GM21526 (cell line): ENCODE measurements around the gene ZNF503.

Experiments
- ATAC-seq: cut with Tn5 transposase; IDR thresholded peaks from one replicate; pipeline ENCODE4 v1.9.1; 2021; ENCODE audit warnings: moderate library complexity; ENCODE audit not compliant: unreplicated experiment, low FRiP score

ZNF503 gene

DNA sequence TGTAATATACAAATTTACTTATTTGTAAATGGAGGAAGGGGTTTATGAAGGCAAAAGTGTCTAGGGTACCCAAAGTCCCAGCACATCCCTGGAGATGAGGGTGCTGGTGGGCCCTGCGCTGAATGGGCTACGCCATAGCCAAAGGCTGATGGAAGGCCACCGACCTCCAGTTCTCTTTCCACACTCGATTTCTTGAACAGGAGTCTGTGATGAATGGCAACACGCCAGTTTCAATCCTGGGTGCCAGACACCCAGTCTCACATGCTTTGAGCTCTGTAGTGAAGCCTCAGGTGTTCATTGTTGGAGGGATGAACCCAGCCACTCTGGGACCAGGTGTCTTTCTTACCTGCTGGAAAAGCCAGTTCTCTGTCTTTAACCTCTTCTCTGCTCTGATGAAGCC is 30.6 kb upstream of the ZNF503 start:
- no peak for ATAC-seq

DNA sequence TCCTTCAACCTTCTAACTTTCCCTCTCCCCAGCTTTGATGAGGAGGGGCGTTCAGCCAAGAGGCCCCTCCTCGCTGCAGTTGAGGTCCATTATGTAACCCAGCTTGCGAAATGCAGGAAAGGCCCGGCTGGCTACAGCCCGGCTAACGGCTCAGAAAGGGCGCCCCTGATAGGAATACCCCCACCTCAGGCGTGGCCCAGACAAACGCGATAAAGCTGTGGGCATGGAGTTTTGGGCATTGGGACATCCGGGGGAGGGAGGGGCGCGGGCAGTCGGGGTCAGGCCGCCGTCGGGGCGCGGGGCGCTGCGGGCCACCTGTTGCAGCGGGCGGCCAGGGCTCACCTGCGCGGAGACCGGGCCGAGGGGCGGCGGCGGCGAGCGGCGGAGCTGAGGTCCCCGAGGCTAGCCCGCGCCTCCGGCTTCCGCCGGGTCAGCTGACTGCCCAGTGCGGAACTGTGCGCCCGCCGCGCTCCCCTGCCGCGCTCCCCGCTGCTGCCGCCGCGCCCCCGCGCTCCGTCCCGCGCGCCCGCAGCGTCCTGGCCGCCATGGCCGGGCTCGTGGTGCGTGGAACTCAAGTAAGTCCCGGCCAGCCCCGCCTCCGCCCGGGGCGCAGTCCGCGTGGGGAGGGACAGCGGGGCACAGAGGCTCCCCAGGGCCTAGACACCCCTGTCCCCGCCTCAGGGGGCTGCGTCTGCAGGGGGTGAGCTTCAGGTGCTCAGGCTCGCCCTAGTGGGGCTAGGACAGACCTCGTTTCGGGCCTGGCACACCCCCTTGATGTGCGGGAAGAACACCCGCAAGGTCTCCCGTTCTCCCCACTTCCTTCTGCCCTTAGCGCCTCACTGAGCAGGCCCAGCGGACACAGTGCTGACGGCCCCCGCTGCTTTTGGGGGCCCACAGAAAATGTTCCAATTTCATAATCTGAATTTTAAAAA is 29.9 kb upstream of the ZNF503 start, which contains the start of gene LRMDA:
TSS of gene LRMDA (plus strand) at position 445 of the 932 bp plus-strand sequence.
- ATAC-seq, result no peak

DNA sequence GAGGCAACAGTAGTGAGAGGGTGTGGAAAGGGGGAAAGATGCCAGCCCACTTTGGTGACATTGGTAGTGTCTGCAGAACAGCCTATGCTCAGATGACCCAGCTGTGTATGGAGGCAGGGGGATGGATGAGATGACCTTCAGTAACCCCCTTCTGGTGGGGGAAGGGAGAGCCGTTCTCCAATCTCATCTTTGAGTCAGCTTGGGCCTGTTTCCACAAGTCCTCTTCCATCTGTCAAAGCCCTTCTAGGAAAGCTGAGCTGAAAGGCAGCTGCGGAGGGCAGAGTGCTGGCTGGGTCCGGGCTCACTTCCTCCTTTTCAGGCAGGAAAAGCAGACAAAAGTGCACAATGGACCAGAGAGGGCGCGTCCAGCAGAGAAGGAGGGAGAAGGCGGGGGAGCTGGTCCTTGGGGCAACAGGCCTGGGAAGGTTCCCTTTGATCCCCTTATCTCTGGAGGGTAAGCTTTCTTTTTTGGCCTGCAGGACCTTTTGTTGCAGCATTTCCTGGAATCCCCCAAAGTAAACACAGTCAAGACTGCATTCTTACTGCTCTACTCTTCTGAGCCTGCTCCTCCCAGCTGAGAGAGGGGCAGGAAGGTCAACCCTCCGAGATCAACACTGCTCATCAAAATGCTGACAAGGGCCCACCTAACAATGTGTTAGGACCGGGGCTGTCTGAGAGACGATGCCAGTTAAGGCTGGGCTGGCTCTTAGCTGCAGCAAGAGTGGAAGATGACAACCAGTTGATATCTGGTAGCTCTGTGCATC is 28.6 kb upstream of the ZNF503 start:
- no peak for ATAC-seq

DNA sequence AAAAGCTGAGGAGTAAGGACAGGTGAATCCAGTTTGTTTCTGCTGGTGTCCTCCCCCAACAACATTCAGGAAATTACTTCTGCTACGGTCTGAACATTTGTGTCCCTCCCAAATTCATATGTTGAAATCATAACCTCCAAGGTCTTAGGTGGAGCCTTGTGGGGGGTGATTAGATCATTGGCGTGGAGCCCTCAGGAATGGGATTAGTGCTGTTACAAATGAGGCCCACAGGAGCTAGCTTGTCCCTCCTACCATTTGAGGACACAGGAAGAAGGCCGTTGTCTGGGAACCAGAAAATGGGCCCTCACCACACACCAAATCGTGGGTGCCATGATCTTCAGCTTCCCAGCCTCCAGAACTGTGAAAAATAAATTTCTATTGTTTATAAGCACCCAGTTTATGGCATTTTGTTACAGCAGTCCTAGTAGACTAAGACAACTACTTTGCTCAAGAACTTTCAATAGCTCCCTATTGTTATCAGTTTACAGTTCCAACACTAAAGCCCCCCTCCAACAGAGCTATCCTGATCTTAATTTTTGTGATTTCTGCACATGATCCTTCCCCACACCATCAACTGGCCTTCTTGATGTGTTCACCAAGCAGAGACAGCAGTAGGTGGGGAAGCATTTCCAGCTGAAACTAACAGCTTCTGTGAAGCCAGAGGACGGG is 27.7 kb upstream of the ZNF503 start:
- ATAC-seq, result no peak

DNA sequence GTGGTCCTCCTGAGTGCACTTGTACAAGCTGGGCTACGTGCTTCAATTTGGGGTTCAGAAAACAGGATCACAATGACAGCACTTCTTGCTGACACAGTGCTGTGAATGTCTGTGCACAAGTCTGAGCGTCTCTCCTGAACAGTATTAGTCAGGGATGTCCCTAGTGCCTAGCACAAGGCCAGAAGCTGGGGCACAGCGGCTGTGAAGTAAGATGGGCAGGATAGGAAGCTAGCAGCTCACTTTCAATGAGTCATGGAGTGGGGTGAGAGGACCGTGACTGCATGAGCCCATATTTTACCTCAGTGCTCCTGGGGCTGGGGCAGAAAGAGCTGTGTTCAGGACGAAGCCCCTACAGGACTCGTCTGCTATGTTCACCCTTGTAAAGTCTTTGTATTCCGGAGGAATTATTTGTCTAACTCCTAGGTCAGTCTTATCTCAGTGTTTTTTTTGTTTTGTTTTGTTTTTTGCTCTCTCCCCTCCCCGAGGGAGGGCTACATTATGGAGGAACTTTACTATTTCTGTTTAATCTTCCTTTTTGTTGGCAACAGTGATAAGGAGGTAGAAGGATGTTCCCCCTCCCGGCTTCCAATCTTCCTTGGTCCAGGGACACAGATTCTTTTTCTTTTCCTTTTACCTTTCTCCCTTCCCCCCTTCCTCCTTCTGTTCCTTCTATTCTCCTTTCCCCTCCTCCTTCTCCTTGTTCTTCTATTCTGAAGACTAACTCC is 27.0 kb upstream of the ZNF503 start:
- ATAC-seq, result no peak

DNA sequence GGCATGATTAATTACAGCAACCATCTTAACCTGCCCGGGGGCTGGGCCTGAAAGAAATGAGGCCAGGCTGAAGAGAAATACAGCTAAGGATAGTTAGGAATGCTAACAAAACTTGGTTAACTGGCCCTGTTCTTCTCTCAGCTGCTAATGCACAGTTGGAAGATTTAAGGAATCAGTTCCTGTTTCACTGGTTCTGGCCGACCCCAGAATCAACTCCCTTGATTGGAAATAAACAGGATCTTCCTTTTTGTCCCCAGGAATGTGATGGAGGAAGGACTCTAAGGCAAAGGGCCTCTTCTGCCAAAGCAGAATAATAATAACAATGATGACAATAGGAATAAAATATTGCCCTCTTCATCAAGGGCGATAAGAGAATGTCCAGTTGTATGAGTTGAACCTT is 26.4 kb upstream of the ZNF503 start:
- no peak for ATAC-seq

DNA sequence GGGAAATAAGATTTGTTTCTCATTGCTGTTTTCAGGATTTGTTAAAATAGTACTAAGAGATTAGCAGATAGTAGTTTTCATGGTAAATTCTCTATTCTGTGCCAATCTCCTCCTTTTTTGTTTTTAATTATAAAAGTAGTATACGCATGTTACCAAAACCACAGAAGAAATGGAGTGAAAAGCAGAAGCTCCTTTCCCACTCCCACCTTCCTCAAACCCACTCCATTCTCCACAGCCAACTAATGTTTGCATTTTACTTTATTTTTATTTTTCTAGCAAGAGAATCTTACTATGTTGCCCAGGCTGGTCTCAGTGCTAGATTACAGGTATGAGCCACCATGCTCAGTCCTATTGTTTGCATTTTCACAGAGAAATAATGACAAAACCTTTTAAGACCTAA is 25.3 kb upstream of the ZNF503 start:
- ATAC-seq, result no peak

DNA sequence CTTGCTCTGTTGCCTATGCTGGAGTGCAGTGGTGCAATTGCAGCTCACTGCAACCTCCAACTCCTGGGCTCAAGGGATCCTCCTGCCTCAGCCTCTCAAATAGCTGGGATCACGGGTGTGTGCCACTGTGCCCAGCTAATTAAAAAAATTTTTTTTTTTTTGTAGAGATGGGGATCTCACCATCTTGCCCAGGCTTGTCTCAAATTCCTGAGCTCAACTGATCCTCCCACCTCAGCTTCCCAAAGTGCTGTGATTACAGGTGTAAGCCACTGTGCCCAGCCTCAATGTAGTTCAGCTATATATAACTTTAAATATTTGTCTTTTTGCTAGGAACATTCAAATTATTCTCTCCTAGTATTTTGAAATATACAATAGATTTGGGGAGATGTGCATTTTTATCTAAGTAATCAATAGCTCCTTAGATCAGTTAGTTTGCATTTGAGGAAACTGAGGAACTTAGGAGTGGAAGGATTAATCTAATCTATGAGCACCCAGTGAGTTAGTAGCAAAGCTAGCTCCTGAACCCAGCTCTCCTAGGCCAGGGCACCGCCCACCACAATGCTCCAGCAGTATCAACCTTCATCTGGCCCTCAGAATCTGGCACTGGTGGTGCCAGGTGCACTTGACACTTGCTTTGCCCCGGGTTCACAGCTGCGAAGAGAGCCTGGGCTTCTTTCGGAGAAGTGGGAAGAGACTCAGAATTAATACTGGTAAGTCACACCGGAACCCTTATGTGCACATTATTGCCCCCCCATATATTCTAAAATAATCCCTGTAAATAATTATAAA is 23.9 kb upstream of the ZNF503 start:
- ATAC-seq, result no peak

DNA sequence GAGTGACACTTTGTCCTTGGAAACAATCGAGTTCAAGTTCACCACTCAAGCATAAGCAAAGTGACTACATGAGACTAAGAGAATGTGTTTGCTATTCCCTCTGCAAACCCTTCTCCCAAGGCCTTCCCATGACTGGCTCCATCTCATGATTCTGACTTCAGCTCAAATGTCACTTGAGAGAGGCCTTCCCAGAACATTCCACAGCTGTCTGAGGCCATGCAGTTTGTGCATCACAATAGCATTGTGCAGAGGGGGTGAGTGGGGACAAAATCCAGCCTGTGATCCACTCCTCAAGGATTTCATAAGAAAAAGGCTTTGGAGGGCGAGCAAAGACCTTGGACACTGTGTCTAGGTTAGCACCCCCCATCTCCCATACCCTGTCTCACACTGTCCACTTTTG is 23.0 kb upstream of the ZNF503 start:
- ATAC-seq, result no peak

DNA sequence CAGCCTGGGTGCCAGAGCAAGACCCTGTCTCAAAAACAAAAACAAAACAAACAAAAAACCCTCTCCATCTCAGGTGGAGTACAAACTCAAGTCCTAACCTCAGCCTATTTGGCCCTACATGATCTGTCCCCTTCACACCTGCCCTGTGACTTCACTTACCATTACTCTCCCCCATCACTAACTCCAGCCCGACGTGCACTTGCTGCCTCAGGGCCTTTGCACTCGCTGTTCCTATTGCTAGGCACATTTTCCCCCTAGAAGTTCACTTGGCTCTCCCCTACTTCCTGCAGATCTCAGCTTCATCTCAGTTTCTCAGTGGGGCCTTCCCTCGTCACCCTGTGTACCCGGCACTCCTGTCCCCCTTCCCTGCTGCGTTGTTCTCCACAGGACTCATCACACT is 21.3 kb upstream of the ZNF503 start:
- ATAC-seq, result no peak

DNA sequence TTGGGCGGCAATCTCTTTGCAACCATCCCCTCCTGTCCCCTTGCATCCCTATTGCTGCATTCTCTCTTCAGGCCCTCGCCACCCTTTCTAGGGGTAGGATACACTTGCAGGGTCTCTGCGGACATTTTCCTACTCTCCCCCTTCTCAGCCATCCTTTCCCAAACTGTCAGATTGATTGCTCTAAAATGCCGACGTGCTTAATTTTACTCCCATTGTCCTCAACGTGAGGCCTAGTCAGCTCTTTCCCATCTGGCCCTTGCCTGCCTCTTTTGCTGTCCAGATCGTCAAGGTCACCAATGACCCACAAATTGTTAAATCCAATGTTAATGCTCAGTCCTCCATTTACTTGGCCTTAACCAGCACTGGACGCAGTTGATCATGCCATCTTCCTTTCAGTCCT is 17.1 kb upstream of the ZNF503 start:
- no peak for ATAC-seq

DNA sequence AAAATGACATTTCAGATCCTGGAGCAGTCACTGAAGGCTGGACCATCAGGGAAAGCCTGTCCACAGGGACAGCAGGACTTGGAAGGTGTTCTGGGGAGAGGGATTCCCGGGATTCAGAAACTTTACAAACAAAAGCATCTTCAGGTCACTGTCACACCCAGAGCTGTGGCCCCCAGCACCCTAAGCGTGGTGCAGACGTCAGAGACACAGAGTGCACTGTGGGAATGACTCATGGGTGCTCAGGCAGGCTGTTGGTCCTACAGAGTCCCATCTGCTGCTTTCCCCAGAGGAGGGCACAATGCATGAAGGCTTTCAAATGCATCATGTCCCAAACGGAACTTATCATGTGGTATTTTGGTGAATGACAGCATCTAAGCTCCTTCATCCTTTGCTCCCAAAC is 16.7 kb upstream of the ZNF503 start:
- no peak for ATAC-seq

DNA sequence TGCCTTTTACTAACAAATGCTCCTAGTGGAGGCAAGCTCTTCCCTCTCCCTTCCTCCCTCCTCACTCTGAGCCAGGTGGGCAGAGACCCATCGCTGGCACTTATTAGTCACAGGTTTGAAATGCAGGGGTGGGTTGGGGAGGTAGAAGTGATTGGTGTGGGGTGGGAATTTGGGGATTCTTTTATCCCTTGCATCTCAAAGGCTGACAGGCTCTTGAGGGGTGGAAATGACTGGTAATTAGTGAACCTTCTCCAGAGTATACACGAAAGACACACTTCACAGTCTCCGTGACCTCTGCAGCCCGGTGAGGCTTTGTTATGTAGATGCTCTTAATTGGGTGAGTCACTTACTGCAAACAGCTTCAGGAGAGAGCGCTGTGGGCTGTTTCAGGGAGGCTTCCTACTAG is 16.0 kb upstream of the ZNF503 start:
- ATAC-seq, result no peak

DNA sequence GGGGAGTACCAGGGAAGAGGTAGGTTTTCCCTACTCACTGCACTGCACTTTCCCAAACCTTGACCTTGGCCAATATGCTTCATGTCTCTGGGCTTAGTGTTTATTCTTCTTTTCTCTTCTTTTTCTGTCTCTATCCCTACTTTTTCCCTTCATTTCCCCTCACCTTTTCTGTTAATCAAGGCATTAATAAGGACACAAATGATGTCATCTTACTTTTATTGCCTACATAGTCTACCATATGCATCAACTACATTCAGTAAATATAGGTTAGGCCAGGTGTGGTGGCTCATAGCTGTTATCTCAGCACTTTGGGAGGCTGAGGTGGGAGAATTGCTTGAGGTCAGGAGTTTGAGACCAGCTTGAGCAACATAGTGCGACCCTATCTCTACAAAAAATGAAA is 13.0 kb upstream of the ZNF503 start:
- ATAC-seq, result no peak

DNA sequence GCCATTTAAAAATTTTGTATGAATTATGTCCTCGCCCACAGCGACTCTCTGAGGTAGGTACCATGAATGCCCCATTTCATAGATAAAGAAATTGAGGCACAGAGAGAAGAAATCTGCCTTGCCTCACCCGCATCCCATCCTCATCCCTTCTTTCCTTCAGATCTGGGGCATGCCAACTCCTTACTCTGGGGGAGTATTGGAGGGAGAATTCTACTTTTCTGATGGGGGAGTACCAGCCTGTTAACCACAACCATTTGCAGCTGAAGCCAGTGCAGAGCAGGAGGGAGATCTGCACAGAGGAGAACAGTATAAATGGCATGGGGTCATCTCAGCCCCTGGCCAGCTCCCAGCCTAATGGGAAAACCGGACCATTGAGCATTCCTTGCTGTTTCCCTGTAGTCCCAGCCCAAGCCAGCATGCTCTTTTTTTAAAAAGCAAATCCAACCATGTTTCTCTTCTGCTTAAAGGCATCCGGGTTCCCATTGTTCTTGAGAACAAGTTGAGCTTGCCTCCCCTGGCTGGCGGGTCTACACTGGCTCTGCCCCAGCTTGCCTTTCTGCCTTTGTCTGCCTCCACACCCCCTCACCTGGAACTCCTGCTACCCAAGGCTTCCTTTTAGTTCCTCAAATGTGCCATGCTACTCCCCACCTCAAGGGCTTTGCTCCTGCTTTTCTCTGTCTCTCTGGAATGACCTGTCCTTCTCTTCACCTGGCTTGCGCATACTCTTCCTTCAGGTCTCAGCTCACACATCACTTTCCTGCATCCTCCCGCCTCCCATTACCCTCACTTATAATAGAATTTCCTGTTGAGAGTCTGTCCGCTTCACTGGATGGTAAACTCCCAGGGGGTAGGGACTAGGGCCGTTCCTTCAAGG is 8.8 kb upstream of the ZNF503 start:
- no peak for ATAC-seq

DNA sequence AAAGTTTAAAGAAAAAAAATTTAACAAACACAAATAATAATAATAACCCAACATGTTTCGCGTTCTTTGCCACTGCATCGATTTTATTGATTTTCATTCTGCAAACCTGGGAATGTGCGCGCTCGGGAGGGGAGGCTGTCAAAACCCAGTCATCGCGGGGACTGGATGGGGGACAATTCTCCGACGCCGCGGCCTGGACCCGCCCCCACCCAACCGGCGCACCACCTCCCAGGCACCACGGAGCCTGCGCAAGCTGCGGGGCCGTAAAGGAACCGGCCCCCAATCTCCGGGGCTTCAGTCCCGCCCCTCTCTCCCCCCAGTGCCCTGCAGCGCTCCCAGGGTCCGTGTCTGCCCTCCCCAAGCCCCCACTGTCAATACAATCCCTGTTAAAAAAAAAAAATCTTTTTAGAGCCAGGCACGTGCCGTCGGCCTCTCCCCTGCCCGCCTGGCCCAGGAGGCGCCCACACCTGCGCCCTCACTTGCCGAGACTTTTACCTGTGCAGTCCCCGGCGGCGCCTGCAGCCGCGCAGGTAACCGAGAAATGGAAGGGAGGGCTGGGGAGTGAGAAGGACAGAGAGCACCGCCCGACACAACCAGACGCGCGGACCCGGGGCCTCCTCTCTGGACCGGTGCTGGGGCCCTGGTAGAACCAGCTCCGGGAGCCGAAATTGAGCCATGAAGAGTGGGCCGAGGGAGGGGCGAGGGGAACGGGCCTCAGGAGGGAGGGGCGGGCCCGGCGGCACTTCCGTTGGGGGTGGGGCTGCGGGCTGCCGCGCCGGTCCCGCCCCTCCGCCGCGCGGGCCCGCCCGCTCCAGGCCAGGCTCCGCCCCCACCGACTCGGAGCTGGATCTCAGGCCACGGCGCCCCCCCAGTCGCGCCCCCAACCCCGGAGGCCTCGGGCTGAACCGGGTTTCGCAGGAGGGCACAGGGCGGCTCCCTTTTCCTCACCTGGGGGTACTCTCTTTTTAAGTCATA is 7.6 kb upstream of the ZNF503 start:
- ATAC-seq, result peak; percentile 57

DNA sequence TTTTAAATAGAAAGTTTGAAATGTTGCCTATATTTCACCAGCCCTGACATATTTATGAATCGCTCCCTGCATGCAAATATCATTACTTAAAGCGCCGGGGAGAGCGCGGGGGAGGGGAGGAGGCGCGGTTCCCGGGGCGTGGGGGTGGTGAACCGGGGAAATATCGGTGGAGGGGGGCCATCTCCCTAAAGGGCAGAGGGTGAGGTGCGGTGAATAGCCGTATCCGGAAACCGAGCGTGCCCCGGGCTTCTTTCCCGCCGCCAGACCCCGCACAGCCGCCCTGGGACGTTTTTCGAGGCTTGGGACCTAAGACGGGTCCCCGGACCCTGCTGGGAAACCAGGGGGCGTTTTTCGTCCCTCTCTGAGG is 6.9 kb upstream of the ZNF503 start:
- no peak for ATAC-seq
